ENCODE measurements around the gene RBCK1. TPM values are rescaled to one million over a fixed set of nuclear protein-coding genes. Genes with fewer than 3 reads are reported as not detected.

Gene RBCK1
- total RNA-seq, 2 experiments from 2014 or later: 122 to 130 TPM

DNA sequence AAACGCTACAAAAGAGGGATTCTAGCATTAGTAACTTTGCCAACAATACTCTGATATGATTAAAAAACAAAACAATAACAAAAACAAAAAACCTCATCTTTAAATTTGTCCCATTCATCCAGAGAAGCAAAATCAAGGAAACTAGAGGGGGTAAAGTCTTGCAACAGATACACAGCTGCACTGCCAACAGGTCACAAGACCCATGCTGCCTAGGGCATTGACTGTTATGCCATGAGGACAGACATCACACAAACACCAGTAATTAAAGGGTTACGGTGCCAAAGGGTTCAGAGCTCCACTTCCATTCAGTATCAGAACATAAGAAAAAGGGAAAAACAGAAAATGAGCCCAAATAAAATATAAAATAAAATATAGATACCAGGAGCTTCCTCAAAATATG, 52.6 kb downstream of the RBCK1 start:
- POLR2A ChIA-PET: interaction anchor here (0.8 to 1.1 kb wide), 3 partner anchors 11 to 19 kb away, joined by 3 read pairs; no protein-coding TSS in a partner anchor
- CTCF ChIA-PET: interaction anchor here (2.2 kb wide), 1 partner anchor 106 kb away, joined by 10 read pairs; no protein-coding TSS in a partner anchor
- DNase-seq (no peak), ATAC-seq (no peak)
- no peaks in the 10 kb centered on the region for H3K9me3 Mint-ChIP-seq
- peaks cover 7% of the 10 kb centered on the region for H3K36me3 Mint-ChIP-seq (ENCODE audit: low read depth)
- intact Hi-C loops (cut with micrococcal nuclease): loop anchor here (5.0 kb wide), 1 partner anchor 48 kb away; no protein-coding TSS in a partner anchor
- peaks cover 47% of the 10 kb centered on the region for H3K4me1 Mint-ChIP-seq (ENCODE audit: low read depth)
- TF ChIP-seq, protein P1, sequence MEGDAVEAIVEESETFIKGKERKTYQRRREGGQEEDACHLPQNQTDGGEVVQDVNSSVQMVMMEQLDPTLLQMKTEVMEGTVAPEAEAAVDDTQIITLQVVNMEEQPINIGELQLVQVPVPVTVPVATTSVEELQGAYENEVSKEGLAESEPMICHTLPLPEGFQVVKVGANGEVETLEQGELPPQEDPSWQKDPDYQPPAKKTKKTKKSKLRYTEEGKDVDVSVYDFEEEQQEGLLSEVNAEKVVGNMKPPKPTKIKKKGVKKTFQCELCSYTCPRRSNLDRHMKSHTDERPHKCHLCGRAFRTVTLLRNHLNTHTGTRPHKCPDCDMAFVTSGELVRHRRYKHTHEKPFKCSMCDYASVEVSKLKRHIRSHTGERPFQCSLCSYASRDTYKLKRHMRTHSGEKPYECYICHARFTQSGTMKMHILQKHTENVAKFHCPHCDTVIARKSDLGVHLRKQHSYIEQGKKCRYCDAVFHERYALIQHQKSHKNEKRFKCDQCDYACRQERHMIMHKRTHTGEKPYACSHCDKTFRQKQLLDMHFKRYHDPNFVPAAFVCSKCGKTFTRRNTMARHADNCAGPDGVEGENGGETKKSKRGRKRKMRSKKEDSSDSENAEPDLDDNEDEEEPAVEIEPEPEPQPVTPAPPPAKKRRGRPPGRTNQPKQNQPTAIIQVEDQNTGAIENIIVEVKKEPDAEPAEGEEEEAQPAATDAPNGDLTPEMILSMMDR (IDR thresholded peaks at IDR 0.05): no peak
- no peaks in the 10 kb centered on the region for H3K27me3 Mint-ChIP-seq
- peak overlapping the region; percentile 87 for H3K4me3 Mint-ChIP-seq
- peak overlapping the region; percentile 26 for H3K27ac Mint-ChIP-seq

DNA sequence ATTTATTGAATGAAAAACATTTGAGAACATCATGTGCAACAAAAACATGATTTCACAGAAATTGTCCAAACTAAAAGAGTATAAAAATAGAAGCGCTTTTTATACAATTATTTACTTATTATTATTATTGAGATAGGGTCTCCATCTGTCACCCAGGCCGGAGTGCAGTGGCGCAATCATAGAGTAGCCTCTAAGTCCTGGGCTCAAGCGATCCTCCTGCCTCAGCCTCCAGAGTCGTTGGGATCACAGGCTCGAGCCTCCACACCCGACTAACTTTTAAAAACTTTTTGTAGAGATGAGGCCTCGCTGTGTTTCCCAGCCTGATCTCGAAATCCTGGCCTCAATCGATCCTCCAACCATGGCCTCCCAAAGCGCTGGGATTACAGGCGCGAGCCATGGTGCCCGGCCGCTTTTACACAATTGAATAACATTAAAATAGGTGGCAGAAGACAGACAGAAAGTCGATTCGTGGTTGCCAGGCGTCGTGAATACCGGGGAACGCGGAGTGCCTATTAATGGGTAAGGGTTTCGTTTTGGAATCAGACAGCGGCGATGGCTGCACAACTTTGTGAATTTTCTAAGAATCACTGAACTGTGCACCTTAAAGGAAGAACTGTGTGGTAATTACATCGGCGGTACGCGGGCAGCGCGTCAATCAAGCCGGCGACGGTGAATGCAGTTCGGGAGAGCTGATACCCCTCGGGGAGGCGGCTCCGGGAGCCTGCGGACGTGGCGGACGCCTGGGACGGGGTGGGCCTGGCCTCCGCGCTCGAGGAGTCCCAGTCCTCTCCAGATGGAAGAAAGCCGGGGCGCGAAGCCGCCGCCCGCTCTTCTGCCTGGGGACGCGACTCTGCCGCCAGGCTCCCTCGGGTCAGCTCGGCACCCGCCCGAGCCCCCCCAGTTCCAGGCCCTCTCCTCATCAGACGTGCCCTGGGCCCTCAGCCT, 53.4 kb downstream of the RBCK1 start:
- intact Hi-C loops (cut with micrococcal nuclease): loop anchor here (5.0 kb wide), 1 partner anchor 49 kb away; no protein-coding TSS in a partner anchor
- DNase-seq: peak; percentile 64
- Mint-ChIP-seq H3K27ac (peak overlapping the region; percentile 86), H3K4me3 (peak overlapping the region; percentile 87), H3K9me3 (no peaks in the 10 kb centered on the region), H3K4me1 (ENCODE audit: low read depth) (peaks cover 41% of the 10 kb centered on the region), H3K36me3 (ENCODE audit: low read depth) (peaks cover 7% of the 10 kb centered on the region), H3K27me3 (no peaks in the 10 kb centered on the region)
- CTCF ChIA-PET: interaction anchor here (0.9 to 2.2 kb wide), 4 partner anchors 23 to 109 kb away, joined by 3 to 10 read pairs (median 3); no protein-coding TSS in a partner anchor
- POLR2A ChIA-PET: interaction anchor here (0.7 to 2.6 kb wide), 9 partner anchors 11 to 199 kb away, joined by 3 to 7 read pairs (median 3); partner anchors contain the start of genes SOX12 and TRIB3
- peak; percentile 38 for ATAC-seq
- TF ChIP-seq, protein P1 (IDR thresholded peaks at IDR 0.05): no peak

DNA sequence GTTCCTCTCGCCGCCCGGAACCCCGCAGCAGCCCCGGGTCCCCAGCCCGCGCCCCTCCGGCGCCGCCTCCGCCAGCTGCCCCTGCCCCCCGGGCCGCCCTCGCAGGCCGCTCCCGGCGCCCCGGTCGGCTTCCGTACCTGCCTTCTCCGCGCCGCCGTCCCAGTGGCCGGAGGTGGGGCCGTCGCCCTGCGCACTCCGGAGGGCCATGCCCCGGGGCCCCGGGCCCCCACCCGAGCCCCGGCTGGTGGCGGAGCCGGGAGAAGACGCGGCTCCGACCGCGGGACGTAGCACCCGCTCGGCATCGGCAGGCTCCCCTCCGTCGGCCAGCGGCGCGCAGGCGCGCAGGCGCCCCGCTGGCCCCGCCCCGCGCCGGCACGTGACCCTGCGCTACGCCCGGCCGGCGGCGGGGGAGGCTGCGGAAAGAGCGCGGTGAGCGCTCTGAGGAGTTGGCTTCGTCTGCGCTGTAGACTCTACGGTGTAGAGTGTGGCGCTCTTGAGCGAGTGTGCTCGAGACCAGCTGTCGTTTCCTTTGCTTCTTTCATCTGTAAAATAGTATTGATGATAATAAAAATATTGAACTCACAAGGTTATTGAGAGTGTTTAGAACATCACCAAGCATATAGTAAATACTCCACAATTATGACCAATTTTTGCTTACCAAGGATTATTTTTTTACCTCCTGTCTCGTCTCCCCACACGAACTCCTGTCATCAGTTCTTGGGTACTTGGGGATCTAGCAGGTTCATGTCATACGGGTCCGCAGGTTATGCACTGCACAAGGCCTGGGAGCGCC, 54.3 kb downstream of the RBCK1 start, which contains the start of gene TBC1D20:
Gene TBC1D20, minus strand, starts transcription at position 335 of the 793 bp plus-strand sequence. Its CDS starts 128 bp downstream, at position 207.
- H3K4me3 Mint-ChIP-seq: peak within 1 kb of the TSS; percentile 87
- H3K4me1 Mint-ChIP-seq (ENCODE audit: low read depth): peaks cover 39% of the 10 kb centered on the region
- H3K27me3 Mint-ChIP-seq: no peaks in the 10 kb centered on the region
- H3K36me3 Mint-ChIP-seq (ENCODE audit: low read depth): peaks cover 7% of the 10 kb centered on the region
- DNase-seq (peak; percentile 84), ATAC-seq (peak; percentile 94)
- peak within 1 kb of the TSS; percentile 88 for H3K27ac Mint-ChIP-seq
- TF ChIP-seq, protein P1 (IDR thresholded peaks at IDR 0.05): no peak
- intact Hi-C loops (cut with micrococcal nuclease): loop anchor here (5.0 kb wide), 1 partner anchor 50 kb away; no protein-coding TSS in a partner anchor
- POLR2A ChIA-PET: interaction anchor here (0.7 to 2.6 kb wide), 7 partner anchors 17 to 200 kb away, joined by 3 to 7 read pairs (median 4); partner anchors contain the start of genes SOX12 and TRIB3
- peaks cover 1% of the 10 kb centered on the region for H3K9me3 Mint-ChIP-seq
- CTCF ChIA-PET: interaction anchor here (0.8 to 1.7 kb wide), 6 partner anchors 9 to 110 kb away, joined by 3 to 7 read pairs (median 4); no protein-coding TSS in a partner anchor

DNA sequence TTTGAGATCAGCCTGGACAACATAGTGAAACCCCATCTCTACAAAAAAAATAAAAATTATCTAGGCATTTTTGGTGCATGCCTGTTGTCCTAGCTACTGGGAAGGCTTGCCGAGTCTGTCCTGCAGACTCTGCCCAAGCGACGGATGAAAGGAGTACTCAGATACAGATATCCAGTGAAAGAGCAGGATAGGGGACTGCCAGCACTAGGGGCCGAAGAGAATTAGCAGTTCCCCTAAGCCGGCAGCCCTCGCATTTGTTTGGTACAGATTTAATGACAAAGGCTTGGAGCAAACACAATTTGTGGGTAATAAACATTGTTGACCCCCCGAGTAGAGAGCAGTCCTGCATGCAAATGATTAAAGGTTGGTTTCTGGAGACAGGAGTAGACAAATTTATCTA, 59.7 kb downstream of the RBCK1 start:
- TF ChIP-seq, protein P1 (IDR thresholded peaks at IDR 0.05): no peak
- ATAC-seq (no peak), DNase-seq (no peak)
- intact Hi-C loops (cut with micrococcal nuclease): no loop called here
- Mint-ChIP-seq H3K27ac (no peak overlapping the region), H3K4me1 (ENCODE audit: low read depth) (peaks cover 6% of the 10 kb centered on the region), H3K4me3 (no peak overlapping the region), H3K27me3 (peaks cover 2% of the 10 kb centered on the region), H3K9me3 (peaks cover 6% of the 10 kb centered on the region), H3K36me3 (ENCODE audit: low read depth) (no peaks in the 10 kb centered on the region)
- ChIA-PET POLR2A (no interaction called here), CTCF (interaction anchor here (1.2 kb wide), 1 partner anchor 105 kb away, joined by 3 read pairs; no protein-coding TSS in a partner anchor)

Measured in activated CD8-positive, alpha-beta T cell treated with anti-CD3 and anti-CD28 coated beads for 36 hours (primary cell).